ENCODE results near the gene ATOH8. TPM values are rescaled to one million over a fixed set of nuclear protein-coding genes. Genes with fewer than 3 reads are reported as not detected.

The ATOH8 gene
- total RNA-seq, 1 experiment from 2014 or later = 0.20 TPM

DNA sequence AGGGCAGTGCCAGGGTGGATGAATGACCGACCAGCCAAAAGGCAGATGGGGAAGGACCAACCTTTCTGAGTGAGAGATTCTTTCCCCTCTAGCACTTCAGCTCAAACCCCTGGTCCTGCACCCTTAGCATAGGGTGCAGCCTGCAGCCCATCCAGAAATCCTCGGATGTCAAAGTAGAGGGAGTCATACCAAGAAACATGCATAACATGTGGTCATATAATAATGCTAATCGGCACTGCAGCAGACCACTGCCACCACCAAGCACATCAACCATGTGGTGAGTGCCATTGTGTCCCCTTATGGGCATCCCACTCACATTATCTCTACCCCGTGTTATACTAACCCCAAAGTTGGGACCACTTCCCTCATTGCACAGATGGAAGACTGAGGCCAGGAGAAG lies 17.7 kb downstream of the ATOH8 start:
- H3K4me1 Mint-ChIP-seq = peaks cover 24 to 57% of the 10 kb centered on the region in 2 experiments
- no peak overlapping the region for H3K23ac ChIP-seq (ENCODE audit: insufficient read length, low read depth, low read length)
- H3K9me3 Mint-ChIP-seq = no peaks in the 10 kb centered on the region
- no peak for DNase-seq
- no peaks in the 10 kb centered on the region for H3K79me2 ChIP-seq (ENCODE audit: insufficient read depth, low read length)
- no peaks in the 10 kb centered on the region; a peak in 1 of 7 replicates for H3K36me3 Mint-ChIP-seq (ENCODE audit: insufficient read depth in 1 of 3, low read depth in 3 of 3)
- H3K27me3 Mint-ChIP-seq (ENCODE audit: low read depth) = peaks cover 32% of the 10 kb centered on the region
- no peak overlapping the region for H2BK120ac ChIP-seq (ENCODE audit: low read depth, low read length, poor library complexity, severe bottlenecking)
- TF ChIP-seq, protein P1, sequence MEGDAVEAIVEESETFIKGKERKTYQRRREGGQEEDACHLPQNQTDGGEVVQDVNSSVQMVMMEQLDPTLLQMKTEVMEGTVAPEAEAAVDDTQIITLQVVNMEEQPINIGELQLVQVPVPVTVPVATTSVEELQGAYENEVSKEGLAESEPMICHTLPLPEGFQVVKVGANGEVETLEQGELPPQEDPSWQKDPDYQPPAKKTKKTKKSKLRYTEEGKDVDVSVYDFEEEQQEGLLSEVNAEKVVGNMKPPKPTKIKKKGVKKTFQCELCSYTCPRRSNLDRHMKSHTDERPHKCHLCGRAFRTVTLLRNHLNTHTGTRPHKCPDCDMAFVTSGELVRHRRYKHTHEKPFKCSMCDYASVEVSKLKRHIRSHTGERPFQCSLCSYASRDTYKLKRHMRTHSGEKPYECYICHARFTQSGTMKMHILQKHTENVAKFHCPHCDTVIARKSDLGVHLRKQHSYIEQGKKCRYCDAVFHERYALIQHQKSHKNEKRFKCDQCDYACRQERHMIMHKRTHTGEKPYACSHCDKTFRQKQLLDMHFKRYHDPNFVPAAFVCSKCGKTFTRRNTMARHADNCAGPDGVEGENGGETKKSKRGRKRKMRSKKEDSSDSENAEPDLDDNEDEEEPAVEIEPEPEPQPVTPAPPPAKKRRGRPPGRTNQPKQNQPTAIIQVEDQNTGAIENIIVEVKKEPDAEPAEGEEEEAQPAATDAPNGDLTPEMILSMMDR (conservative IDR thresholded peaks at IDR 0.05) = no peak
- no peak overlapping the region for H3K4ac ChIP-seq (ENCODE audit: low read depth, low read length)
- H3K4me2 ChIP-seq (ENCODE audit: insufficient read depth, insufficient read length, low read length) = no peak overlapping the region
- H3K56ac ChIP-seq (ENCODE audit: insufficient read length, low read depth, low read length) = no peak overlapping the region
- H3K27me3 ChIP-seq (ENCODE audit: insufficient read depth, low read length) = peaks cover 2% of the 10 kb centered on the region; the same call in 1 of the 2 replicates
- no peak overlapping the region for H2BK12ac ChIP-seq (ENCODE audit: insufficient read length, low read depth, low read length)
- H4K91ac ChIP-seq (ENCODE audit: insufficient read length, low read depth, low read length) = no peak overlapping the region
- no peak overlapping the region for H3K27ac Mint-ChIP-seq
- H3K79me1 ChIP-seq (ENCODE audit: insufficient read depth, low read depth, low read length, poor library complexity, severe bottlenecking) = no peaks in the 10 kb centered on the region
- WGBS (ENCODE audit: extremely low coverage, insufficient read length, low lambda C conversion rate) = no CpG with 5 or more reads among the region's 4 CpGs
- H3K23me2 ChIP-seq (ENCODE audit: insufficient read length, low read depth, low read length, poor library complexity, severe bottlenecking) = no peaks in the 10 kb centered on the region
- no peaks in the 10 kb centered on the region for H3K9me3 ChIP-seq (ENCODE audit: control insufficient read depth, low read depth, low read length)
- H2BK20ac ChIP-seq (ENCODE audit: low read depth, low read length, poor library complexity, severe bottlenecking) = no peak overlapping the region
- H3K9ac ChIP-seq (ENCODE audit: extremely low read depth, insufficient read length, low read length) = no peak overlapping the region
- H3T11ph ChIP-seq (ENCODE audit: low read length) = no peak overlapping the region
- H3K27ac ChIP-seq (ENCODE audit: insufficient read length, low read depth, low read length) = no peak overlapping the region
- no peak overlapping the region for H4K5ac ChIP-seq (ENCODE audit: insufficient read length, low read depth, low read length)
- no peak overlapping the region; a peak in 1 of 5 replicates for H3K4me3 Mint-ChIP-seq
- H3K4me1 ChIP-seq (ENCODE audit: insufficient read depth, low read length) = peaks cover 13% of the 10 kb centered on the region; the same call in 1 of the 2 replicates
- no peak overlapping the region for H2BK5ac ChIP-seq (ENCODE audit: insufficient read length, low read length)
- H3K18ac ChIP-seq (ENCODE audit: insufficient read length, low read depth, low read length) = no peak overlapping the region
- no peak overlapping the region for H2BK15ac ChIP-seq (ENCODE audit: low read depth, low read length)
- H4K8ac ChIP-seq (replicated peaks; ENCODE audit: insufficient read length, low read depth, low read length) = no peak overlapping the region
- no peak overlapping the region for H2AK5ac ChIP-seq (ENCODE audit: insufficient read length, low read length)
- no peak overlapping the region for H2AFZ ChIP-seq (ENCODE audit: low read length)
- H4K20me1 ChIP-seq (ENCODE audit: control insufficient read depth, insufficient read depth, insufficient read length) = no peaks in the 10 kb centered on the region
- no peak overlapping the region for H3K14ac ChIP-seq (ENCODE audit: insufficient read depth, low read length)
